GM23248 (cell line): ENCODE results near the gene WDR27.

Experiments used
- EZH2 ChIP-seq: fragments of 200-600 bp; sonication (generic); IDR thresholded peaks from 2 replicates; pipeline ENCODE4 v1.6.1; 2018; ENCODE audit warnings: antibody characterized with exemption, mild to moderate bottlenecking; ENCODE audit not compliant: insufficient read depth, poor library complexity, severe bottlenecking
- EZH2phosphoT487 ChIP-seq: fragments of 200-600 bp; sonication (generic); IDR thresholded peaks from 2 replicates; pipeline ENCODE4 v1.6.1; 2018; ENCODE audit warnings: antibody characterized with exemption, moderate library complexity, mild to moderate bottlenecking, low read depth; ENCODE audit not compliant: insufficient read depth

GRCh38 chr6:169571123-169571962, 130.5 kb downstream of the WDR27 start:
- TF ChIP-seq EZH2 (no peak), EZH2phosphoT487 (no peak)
